B cell (primary cell): ENCODE data around the gene SRGAP1.

Experiments
- CTCF ChIP-seq: fragments of 200-600 bp; IDR thresholded peaks from one replicate; pipeline ENCODE4 v1.8.0; 2022; ENCODE audit warnings: antibody characterized with exemption, mild to moderate bottlenecking
- EZH2 ChIP-seq: IDR thresholded peaks from 2 replicates; pipeline ENCODE4 v1.6.1; 2012; ENCODE audit warnings: borderline replicate concordance, low read depth, mild to moderate bottlenecking, moderate library complexity, low read length; ENCODE audit not compliant: insufficient read depth, poor library complexity, severe bottlenecking

- no peak for TF ChIP-seq CTCF
- TF ChIP-seq EZH2: no peak
These were observed 32.5 kb downstream of the SRGAP1 start for GRCh38 chr12:63876980-63877379.
